Measurements from ENCODE around the gene RNF145. TPM values are rescaled to one million over a fixed set of nuclear protein-coding genes. Genes with fewer than 3 reads are reported as not detected.
"Not testable (repeated sequence)": the region's sequence is repeated elsewhere in the genome, so short reads cannot be mapped to it uniquely, and the experiment has no call there.

Gene RNF145
- total and polyA plus RNA-seq, 12 donors = 9.4 to 37.4 (median 22.2) TPM

- Histone ChIP-seq H3K4me1 (peaks cover 0 to 8% (median 0%) of the 10 kb centered on the region in 9 donors), H3K9me3 (peaks cover 0 to 21% (median 4%) of the 10 kb centered on the region in 11 donors), H3K27ac (peak overlapping the region in 1 of 10 donors; percentile 59), H3K27me3 (no peaks in the 10 kb centered on the region), H3K36me3 (no peaks in the 10 kb centered on the region), H3K4me3 (no peak overlapping the region)
- no peak for TF ChIP-seq CTCF (IDR thresholded peaks at IDR 0.05)
- no peak for DNase-seq
- ATAC-seq = no peak
- intact Hi-C loops (cut with DNase I) = loop anchor here in 2 of 10 donors (10.0 kb wide), 1 partner anchor 1306 kb away; no protein-coding TSS in a partner anchor
- WGBS, 2 donors = 91 to 94% methylated on average over 3 of the region's 3 CpGs
These were observed 88.3 kb downstream of the RNF145 start for GRCh38 chr5:159121061-159121460.

GRCh38 chr5:159120446-159120845 is 88.9 kb downstream of the RNF145 start:
- WGBS, 2 donors = 57 to 61% methylated on average over 4 of the region's 4 CpGs
- Histone ChIP-seq H3K27me3 (no peaks in the 10 kb centered on the region), H3K27ac (peak overlapping the region in 1 of 10 donors; percentile 59), H3K4me1 (peaks cover 0 to 8% (median 0%) of the 10 kb centered on the region in 9 donors), H3K4me3 (no peak overlapping the region), H3K36me3 (no peaks in the 10 kb centered on the region), H3K9me3 (peaks cover 0 to 15% (median 4%) of the 10 kb centered on the region in 11 donors)
- no peak for TF ChIP-seq CTCF (IDR thresholded peaks at IDR 0.05)
- ATAC-seq (peak in 2 of 8 donors; percentile 20 to 37), DNase-seq (no peak)
- intact Hi-C loops (cut with DNase I) = loop anchor here in 2 of 10 donors (10.0 kb wide), 1 partner anchor 1306 kb away; no protein-coding TSS in a partner anchor

GRCh38 chr5:159119842-159120241 is 89.5 kb downstream of the RNF145 start:
- H3K9me3 ChIP-seq, H3K4me1 ChIP-seq, H3K27me3 ChIP-seq, H3K4me3 ChIP-seq, H3K36me3 ChIP-seq, DNase-seq, ATAC-seq: not testable (repeated sequence)
- WGBS, 2 donors = 70 to 74% methylated on average over 4 of the region's 4 CpGs
- H3K27ac ChIP-seq = peak overlapping the region in 1 of 10 donors; percentile 59
- intact Hi-C loops (cut with DNase I) = loop anchor here in 3 of 10 donors (10.0 kb wide), 2 partner anchors 1105 to 1305 kb away; no protein-coding TSS in a partner anchor

- not testable (repeated sequence) for H3K4me3 ChIP-seq, DNase-seq, H3K36me3 ChIP-seq, H3K9me3 ChIP-seq, H3K27me3 ChIP-seq, ATAC-seq, H3K27ac ChIP-seq, H3K4me1 ChIP-seq
- WGBS, 2 donors = 95 to 96% methylated on average over 31 to 39 of the region's 39 CpGs
- intact Hi-C loops (cut with DNase I) = loop anchor here in 2 of 10 donors (10.0 kb wide), 1 partner anchor 1104 kb away; no protein-coding TSS in a partner anchor
These were observed 90.2 kb downstream of the RNF145 start for GRCh38 chr5:159118958-159119659.

DNA sequence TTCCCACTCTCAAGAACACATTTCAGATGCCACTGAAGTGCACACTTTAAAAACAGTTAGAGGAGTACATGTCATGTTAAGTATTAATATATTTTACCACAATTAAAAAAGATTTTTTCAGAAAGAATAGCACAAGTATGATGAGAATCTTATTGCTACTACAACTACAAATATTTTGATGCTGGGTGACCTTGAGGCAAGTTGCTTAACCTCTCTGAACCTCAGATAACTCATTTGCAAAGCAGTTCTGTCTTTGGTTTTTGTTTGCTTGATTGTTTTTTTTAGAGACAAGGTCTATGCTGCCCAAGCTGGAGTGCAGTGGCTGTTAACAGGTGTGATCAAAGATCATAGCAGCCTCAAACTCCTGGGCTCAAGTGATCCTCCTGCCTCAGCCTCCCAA is 95.9 kb downstream of the RNF145 start:
- H3K27me3 ChIP-seq = peaks cover 0 to 17% (median 5%) of the 10 kb centered on the region in 7 donors
- no peak for DNase-seq
- no peak for TF ChIP-seq CTCF (IDR thresholded peaks at IDR 0.05)
- no peak for ATAC-seq
- no peaks in the 10 kb centered on the region for H3K4me1 ChIP-seq
- H3K9me3 ChIP-seq = peaks cover 0 to 4% (median 0%) of the 10 kb centered on the region in 11 donors
- intact Hi-C loops (cut with DNase I) = loop anchor here in 3 of 10 donors (5.0 to 10.0 kb wide), 2 partner anchors 1036 to 1099 kb away; no protein-coding TSS in a partner anchor
- H3K27ac ChIP-seq = no peak overlapping the region
- no peak overlapping the region for H3K4me3 ChIP-seq
- H3K36me3 ChIP-seq = no peaks in the 10 kb centered on the region

Data from heart right ventricle (tissue), 16 donors.